CD14-positive monocyte (primary cell): ENCODE data around the gene DBNDD1. TPM values are rescaled to one million over a fixed set of nuclear protein-coding genes. Genes with fewer than 3 reads are reported as not detected.

Experiments used
- DNase-seq, 3 donors: peaks; one replicate each; pipeline ENCODE4 v3.0.0-alpha.2; 2011 to 2022
- H2AFZ ChIP-seq: 2 replicates; pipeline ENCODE4 v1.6.0; 2012; ENCODE audit warnings: mild to moderate bottlenecking, low read depth, low read length, inconsistent platforms; ENCODE audit not compliant: insufficient read depth, poor library complexity, severe bottlenecking
- H3K27ac ChIP-seq, 2 donors: 1 replicate in 1 of 2; 2 replicates in 1 of 2; pipeline ENCODE4 v1.5.1; 2012 to 2013; ENCODE audit warnings: low read length in 2 of 2, control low read depth in 1 of 2, inconsistent platforms in 1 of 2, low read depth in 1 of 2, mild to moderate bottlenecking in 1 of 2
- H3K27me3 ChIP-seq, 2 donors: one replicate each; pipeline versions ENCODE4 v1.6.0 to v1.6.1; 2011 to 2013; ENCODE audit warnings: low read length in 2 of 2; ENCODE audit not compliant: control insufficient read depth in 2 of 2, insufficient read depth in 2 of 2
- H3K36me3 ChIP-seq, 2 donors: replicated peaks in 1 of 2; 1 replicate in 1 of 2; 2 replicates in 1 of 2; pipeline versions ENCODE4 v1.5.1 to v1.6.1; 2012 to 2013; ENCODE audit warnings: low read length in 2 of 2, control low read depth in 1 of 2, inconsistent platforms in 1 of 2, mild to moderate bottlenecking in 1 of 2; ENCODE audit not compliant: insufficient read depth in 2 of 2, control insufficient read depth in 1 of 2
- H3K4me1 ChIP-seq, 2 donors: 1 replicate in 1 of 2; 2 replicates in 1 of 2; pipeline versions ENCODE4 v1.5.1 to v1.6.1; 2012 to 2013; ENCODE audit warnings: low read length in 2 of 2, control low read depth in 1 of 2, inconsistent platforms in 1 of 2, mild to moderate bottlenecking in 1 of 2, moderate library complexity in 1 of 2; ENCODE audit not compliant: insufficient read depth in 2 of 2, control insufficient read depth in 1 of 2
- H3K4me2 ChIP-seq: replicated peaks from 2 replicates; pipeline ENCODE3; 2012; ENCODE audit warnings: low read length, moderate library complexity, mild to moderate bottlenecking; ENCODE audit not compliant: poor library complexity, severe bottlenecking; ENCODE audit errors: extremely low read depth
- H3K4me3 ChIP-seq, 3 experiments: fragments of 200-600 bp in 1 of 3; sonication (generic) in 1 of 3; replicated peaks in 1 of 3; 1 replicate in 2 of 3; 2 replicates in 1 of 3; pipeline ENCODE4 v1.5.1; 2011 to 2013; ENCODE audit warnings: low read length in 3 of 3, mild to moderate bottlenecking in 3 of 3, control low read depth in 2 of 3, low read depth in 2 of 3, inconsistent platforms in 1 of 3, moderate library complexity in 1 of 3
- H3K79me2 ChIP-seq: 2 replicates; pipeline ENCODE4 v1.6.0; 2012; ENCODE audit warnings: mild to moderate bottlenecking, control low read depth, inconsistent platforms, low read length, moderate library complexity; ENCODE audit not compliant: insufficient read depth
- H3K9ac ChIP-seq: 2 replicates; pipeline ENCODE4 v1.6.0; 2017; ENCODE audit warnings: low read length, mild to moderate bottlenecking; ENCODE audit not compliant: insufficient read depth, poor library complexity, severe bottlenecking
- H3K9me3 ChIP-seq, 2 donors: replicated peaks in 1 of 2; 1 replicate in 1 of 2; 2 replicates in 1 of 2; pipeline versions ENCODE4 v1.5.1 to v1.6.1; 2012 to 2013; ENCODE audit warnings: low read length in 2 of 2, control low read depth in 1 of 2; ENCODE audit not compliant: control insufficient read depth in 1 of 2, insufficient read depth in 1 of 2
- H4K20me1 ChIP-seq: 2 replicates; pipeline ENCODE4 v1.6.0; 2012; ENCODE audit warnings: mild to moderate bottlenecking, low read length, control low read depth, moderate library complexity; ENCODE audit not compliant: insufficient read depth
- H3K27ac Mint-ChIP-seq, 7 donors: one replicate each; pipeline ENCODE4 v1.8.0; 2020; ENCODE audit warnings: mild to moderate bottlenecking in 7 of 7, mixed read lengths in 7 of 7, moderate library complexity in 6 of 7, inconsistent platforms in 2 of 7
- H3K27me3 Mint-ChIP-seq, 3 donors: one replicate each; pipeline ENCODE4 v1.8.0; 2021 to 2022; ENCODE audit warnings: low read depth in 3 of 3, mild to moderate bottlenecking in 3 of 3, mixed read lengths in 3 of 3, moderate library complexity in 3 of 3, inconsistent platforms in 1 of 3
- H3K36me3 Mint-ChIP-seq, 2 donors: one replicate each; pipeline ENCODE4 v1.8.0; 2020; ENCODE audit warnings: mixed read lengths in 2 of 2, inconsistent platforms in 1 of 2, mild to moderate bottlenecking in 1 of 2
- H3K4me1 Mint-ChIP-seq: one replicate; pipeline ENCODE4 v1.8.0; 2020; ENCODE audit warnings: mild to moderate bottlenecking, mixed read lengths
- H3K4me3 Mint-ChIP-seq, 2 donors: one replicate each; pipeline ENCODE4 v1.8.0; 2020; ENCODE audit warnings: mild to moderate bottlenecking in 2 of 2, mixed read lengths in 2 of 2, moderate library complexity in 1 of 2
- H3K9me3 Mint-ChIP-seq, 7 donors: one replicate each; pipeline ENCODE4 v1.8.0; 2020 to 2022; ENCODE audit warnings: mixed read lengths in 7 of 7, mild to moderate bottlenecking in 6 of 7, moderate library complexity in 6 of 7, inconsistent platforms in 2 of 7
- WGBS: methylation state at CpG from one replicate; pipeline ENCODE4 v1.1.5; 2013; ENCODE audit warnings: missing lambda C conversion rate; ENCODE audit not compliant: insufficient coverage; 5-methylcytosine and 5-hydroxymethylcytosine counted together
- intact Hi-C, 2 donors: fragments of 100-400 bp; cut with micrococcal nuclease; formaldehyde crosslinking; loops; one replicate each; pipeline versions ENCODE4 v1.15.0 to v1.15.1; 2023
- polyA plus RNA-seq, 3 donors: library from polyadenylated mRNA; depleted of rRNA in 1 of 3; unstranded in 2 of 3; stranded (reverse) in 1 of 3; fragments of 300-500 nt in 2 of 3; fragments of >200 nt in 1 of 3; fragmentation: Illumina TruSeq in 2 of 3; gene quantifications; 1 replicate in 2 of 3; 2 replicates in 1 of 3; pipeline ENCODE4 v1.2.3, GENCODE V29; 2012 to 2021
- TF ChIP-seq, protein P1 (sequence below): fragments of 200-600 bp; IDR thresholded peaks from one replicate; pipeline ENCODE4 v1.8.0; 2022; ENCODE audit warnings: antibody characterized with exemption, mild to moderate bottlenecking

DBNDD1 gene
- polyA plus RNA-seq, 3 donors, result 0.07 TPM; not detected in 2

DNA sequence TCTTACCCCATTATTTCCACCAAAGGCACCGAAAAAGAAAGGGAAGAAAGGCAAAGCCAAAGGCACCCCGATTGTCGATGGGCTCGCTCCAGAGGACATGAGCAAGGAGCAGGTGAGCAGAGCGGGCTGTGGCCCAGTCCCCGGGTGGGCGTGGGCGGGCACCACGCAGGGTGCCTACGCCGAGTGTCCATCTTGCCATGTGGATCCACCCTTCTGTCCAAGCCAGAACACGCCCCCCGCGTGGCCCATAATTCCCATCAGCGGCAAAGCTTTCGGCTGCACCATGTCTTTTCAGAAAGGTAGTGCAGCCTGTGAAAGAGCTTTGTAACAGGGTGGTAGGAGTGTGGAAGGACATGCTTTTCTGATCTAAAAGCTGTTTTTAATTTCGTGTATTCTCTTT, 8.4 kb upstream of the DBNDD1 start:
- DNase-seq, result no peak
- Histone ChIP-seq H3K9ac (no peak overlapping the region), H3K36me3 (no peaks in the 10 kb centered on the region), H3K79me2 (no peaks in the 10 kb centered on the region), H3K9me3 (no peaks in the 10 kb centered on the region), H3K4me3 (no peak overlapping the region), H2AFZ (no peak overlapping the region), H4K20me1 (no peaks in the 10 kb centered on the region), H3K4me1 (peaks cover 12 to 15% of the 10 kb centered on the region in 2 donors), H3K27me3 (no peaks in the 10 kb centered on the region), H3K4me2 (no peak overlapping the region), H3K27ac (no peak overlapping the region)
- H3K4me1 Mint-ChIP-seq, result peaks cover 15% of the 10 kb centered on the region
- no peak overlapping the region for H3K27ac Mint-ChIP-seq
- TF ChIP-seq, protein P1, sequence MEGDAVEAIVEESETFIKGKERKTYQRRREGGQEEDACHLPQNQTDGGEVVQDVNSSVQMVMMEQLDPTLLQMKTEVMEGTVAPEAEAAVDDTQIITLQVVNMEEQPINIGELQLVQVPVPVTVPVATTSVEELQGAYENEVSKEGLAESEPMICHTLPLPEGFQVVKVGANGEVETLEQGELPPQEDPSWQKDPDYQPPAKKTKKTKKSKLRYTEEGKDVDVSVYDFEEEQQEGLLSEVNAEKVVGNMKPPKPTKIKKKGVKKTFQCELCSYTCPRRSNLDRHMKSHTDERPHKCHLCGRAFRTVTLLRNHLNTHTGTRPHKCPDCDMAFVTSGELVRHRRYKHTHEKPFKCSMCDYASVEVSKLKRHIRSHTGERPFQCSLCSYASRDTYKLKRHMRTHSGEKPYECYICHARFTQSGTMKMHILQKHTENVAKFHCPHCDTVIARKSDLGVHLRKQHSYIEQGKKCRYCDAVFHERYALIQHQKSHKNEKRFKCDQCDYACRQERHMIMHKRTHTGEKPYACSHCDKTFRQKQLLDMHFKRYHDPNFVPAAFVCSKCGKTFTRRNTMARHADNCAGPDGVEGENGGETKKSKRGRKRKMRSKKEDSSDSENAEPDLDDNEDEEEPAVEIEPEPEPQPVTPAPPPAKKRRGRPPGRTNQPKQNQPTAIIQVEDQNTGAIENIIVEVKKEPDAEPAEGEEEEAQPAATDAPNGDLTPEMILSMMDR, result no peak
- WGBS, result 96% methylated on average over 11 of the region's 17 CpGs
- H3K36me3 Mint-ChIP-seq, result peaks cover 0 to 3% of the 10 kb centered on the region in 2 donors
- peaks cover 0 to 7% (median 2%) of the 10 kb centered on the region in 7 donors for H3K9me3 Mint-ChIP-seq
- peaks cover 0 to 17% (median 10%) of the 10 kb centered on the region in 3 donors for H3K27me3 Mint-ChIP-seq
- intact Hi-C loops, result no loop called here
- H3K4me3 Mint-ChIP-seq, result no peak overlapping the region

DNA sequence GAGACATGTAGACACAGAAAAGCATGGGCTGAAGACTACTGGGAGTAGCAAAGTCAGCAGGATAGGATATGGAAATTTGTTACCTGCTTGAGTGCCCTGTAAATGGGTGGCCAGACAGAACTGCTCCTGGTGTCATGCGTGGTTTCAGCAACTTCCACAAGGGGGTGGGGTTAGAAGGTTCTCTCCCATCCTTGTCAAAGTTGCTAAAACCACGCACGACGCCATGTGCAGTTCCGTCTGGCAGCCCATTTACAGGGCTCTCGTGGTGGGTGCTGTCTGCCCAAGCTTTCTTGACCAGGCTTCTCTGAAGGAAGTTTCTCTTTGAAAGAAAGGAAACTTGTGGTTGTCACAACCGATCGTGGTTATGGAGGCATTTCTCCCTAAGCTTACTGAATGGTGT, 6.9 kb upstream of the DBNDD1 start:
- Histone ChIP-seq H4K20me1 (no peaks in the 10 kb centered on the region), H2AFZ (no peak overlapping the region), H3K9me3 (no peaks in the 10 kb centered on the region), H3K79me2 (no peaks in the 10 kb centered on the region), H3K9ac (no peak overlapping the region), H3K27me3 (no peaks in the 10 kb centered on the region), H3K36me3 (no peaks in the 10 kb centered on the region), H3K27ac (no peak overlapping the region), H3K4me1 (peaks cover 22 to 30% of the 10 kb centered on the region in 2 donors), H3K4me3 (peak overlapping the region in 1 of 3 experiments; percentile 3), H3K4me2 (no peak overlapping the region)
- Mint-ChIP-seq H3K4me3 (peak overlapping the region in 1 of 2 donors; percentile 28), H3K4me1 (peaks cover 22% of the 10 kb centered on the region), H3K9me3 (peaks cover 0 to 3% (median 0%) of the 10 kb centered on the region in 7 donors), H3K27ac (peak overlapping the region in 1 of 7 donors; percentile 46), H3K36me3 (peaks cover 0 to 2% of the 10 kb centered on the region in 2 donors), H3K27me3 (peaks cover 0 to 5% (median 0%) of the 10 kb centered on the region in 3 donors)
- 0% methylated on average over 5 of the region's 8 CpGs for WGBS
- peak in 1 of 3 donors; percentile 18 for DNase-seq
- intact Hi-C loops, result no loop called here
- TF ChIP-seq, protein P1, result peak; percentile 36
